HCT116 (cell line): Measurements from ENCODE around the gene RBFOX2. TPM values are rescaled to one million over a fixed set of nuclear protein-coding genes. Genes with fewer than 3 reads are reported as not detected.

ENCODE experiments used
- ATAC-seq: fragments of 200-7000 bp; cut with Tn5 transposase; 2 replicates; pipeline ENCODE4 v1.9.1; 2020; ENCODE audit warnings: mild to moderate bottlenecking, moderate library complexity
- BruUV-seq: library from RNA; stranded (reverse); fragments of 400-500 nt; replicated peaks from 2 replicates; lab custom pipeline; 2021; lab: Mats Ljungman, UMichigan
- CTCF ChIA-PET: fragments of 300-600 bp; sonication (Branson Sonifier 250); formaldehyde crosslinking; loops from one replicate; lab custom pipeline; 2021; ENCODE audit warnings: antibody characterized with exemption; lab: Charles Lee
- POLR2A ChIA-PET: fragments of 300-600, 350-600 bp; sonication (Branson Sonifier 250); formaldehyde crosslinking; loops from one replicate; lab custom pipeline; 2021; ENCODE audit warnings: antibody characterized with exemption; lab: Charles Lee
- RAD21 ChIA-PET, 2 experiments: fragments of 300-600 bp; sonication (Branson Sonifier 250); formaldehyde crosslinking; loops; one replicate each; lab custom pipeline; 2023; ENCODE audit warnings: low total read pairs in 2 of 2; ENCODE audit not compliant: uncharacterized antibody in 2 of 2, unreplicated experiment in 2 of 2, low non-redundant PET in 1 of 2; lab: Charles Lee
- DNase-seq: peaks from one replicate; pipeline ENCODE4 v3.0.0-alpha.2; 2010; ENCODE audit warnings: low read depth, low spot score
- H2AFZ ChIP-seq: fragments of 200-600 bp; shearing (Covaris generic), sonication (generic); 2 replicates; pipeline ENCODE4 v1.6.1; 2017; ENCODE audit warnings: low read depth, mixed run types, mixed read lengths, antibody characterized with exemption, low read length; ENCODE audit not compliant: poor library complexity, severe bottlenecking
- H3K27ac ChIP-seq: 2 replicates; pipeline ENCODE4 v1.5.1; 2012; ENCODE audit warnings: low read depth, low read length
- H3K27me3 ChIP-seq: fragments of 200-600 bp; sonication (generic); 2 replicates; pipeline ENCODE4 v1.6.1; 2016; ENCODE audit warnings: mixed run types, low read length, mixed read lengths; ENCODE audit not compliant: insufficient read depth
- H3K36me3 ChIP-seq, 2 experiments: fragments of 200-500 bp in 1 of 2; fragments of 200-600 bp in 1 of 2; sonication (Bioruptor generic) in 1 of 2; sonication (generic) in 1 of 2; 2 replicates each; pipeline versions ENCODE4 v1.5.1 to v1.6.1; 2014 to 2016; ENCODE audit warnings: low read length in 2 of 2, inconsistent platforms in 1 of 2, mixed read lengths in 1 of 2, mixed run types in 1 of 2; ENCODE audit not compliant: insufficient read depth in 2 of 2, control insufficient read depth in 1 of 2
- H3K4me1 ChIP-seq, 2 experiments: fragments of 200-600 bp in 1 of 2; sonication (generic) in 1 of 2; 2 replicates each; pipeline versions ENCODE4 v1.5.1 to v1.6.1; 2012 to 2017; ENCODE audit warnings: low read length in 2 of 2, inconsistent platforms in 1 of 2, mild to moderate bottlenecking in 1 of 2, mixed read lengths in 1 of 2, mixed run types in 1 of 2, moderate library complexity in 1 of 2; ENCODE audit not compliant: insufficient read depth in 2 of 2, control insufficient read depth in 1 of 2
- H3K4me2 ChIP-seq: fragments of 200-600 bp; sonication (generic); 2 replicates; pipeline ENCODE4 v1.6.1; 2017; ENCODE audit warnings: mixed run types, low read length, mixed read lengths
- H3K4me3 ChIP-seq, 2 experiments: fragments of 200-600 bp in 1 of 2; sonication (generic) in 1 of 2; replicated peaks in 1 of 2; 2 replicates each; pipeline ENCODE4 v1.5.1; 2011 to 2016; ENCODE audit warnings: low read length in 2 of 2, control low read depth in 1 of 2, low read depth in 1 of 2, mild to moderate bottlenecking in 1 of 2, mixed read lengths in 1 of 2, mixed run types in 1 of 2
- H3K79me2 ChIP-seq: fragments of 200-600 bp; sonication (generic); 2 replicates; pipeline ENCODE4 v1.6.1; 2017; ENCODE audit warnings: mild to moderate bottlenecking, mixed run types, low read length, moderate library complexity, mixed read lengths; ENCODE audit not compliant: insufficient read depth
- H3K9ac ChIP-seq: fragments of 200-600 bp; sonication (generic); 2 replicates; pipeline ENCODE4 v1.6.1; 2016; ENCODE audit warnings: low read length, mixed read lengths
- H3K9me2 ChIP-seq: fragments of 200-600 bp; sonication (generic), shearing (Covaris generic); 2 replicates; pipeline ENCODE4 v1.6.1; 2017; ENCODE audit warnings: mixed run types, mild to moderate bottlenecking, moderate library complexity; ENCODE audit not compliant: insufficient read depth
- H3K9me3 ChIP-seq, 2 experiments: fragments of 200-500 bp in 1 of 2; fragments of 200-600 bp in 1 of 2; sonication (Bioruptor generic) in 1 of 2; sonication (generic) in 1 of 2; 2 replicates each; pipeline ENCODE4 v1.6.1; 2014 to 2017; ENCODE audit warnings: low read length in 2 of 2, mixed read lengths in 2 of 2, inconsistent platforms in 1 of 2, low read depth in 1 of 2, mild to moderate bottlenecking in 1 of 2, mixed run types in 1 of 2, moderate library complexity in 1 of 2; ENCODE audit not compliant: control insufficient read depth in 1 of 2, insufficient read depth in 1 of 2
- H4K20me1 ChIP-seq: fragments of 200-600 bp; sonication (generic), shearing (Covaris generic); 2 replicates; pipeline ENCODE4 v1.6.1; 2017; ENCODE audit warnings: mixed run types, mild to moderate bottlenecking, moderate library complexity; ENCODE audit not compliant: insufficient read depth
- CBX3 ChIP-seq: IDR thresholded peaks from 2 replicates; pipeline ENCODE4 v1.6.1; 2012; ENCODE audit warnings: low read depth
- EGR1 ChIP-seq: IDR thresholded peaks from 2 replicates; pipeline ENCODE4 v1.6.1; 2012; ENCODE audit warnings: low read depth
- ELF1 ChIP-seq: IDR thresholded peaks from 2 replicates; pipeline ENCODE4 v1.6.1; 2012; ENCODE audit warnings: low read depth, borderline replicate concordance
- POLR2A ChIP-seq: IDR thresholded peaks from 2 replicates; pipeline ENCODE4 v1.7.0; 2011; ENCODE audit warnings: borderline replicate concordance; ENCODE audit not compliant: insufficient read depth, insufficient read length; ENCODE audit errors: extremely low read depth
- SIN3A ChIP-seq: IDR thresholded peaks from 2 replicates; pipeline ENCODE4 v1.6.1; 2012; ENCODE audit warnings: low read depth
- TCF7L2 ChIP-seq: IDR thresholded peaks from 2 replicates; pipeline ENCODE4 v1.7.0; 2011; ENCODE audit warnings: borderline replicate concordance, inconsistent platforms; ENCODE audit not compliant: insufficient read depth, insufficient read length; ENCODE audit errors: extremely low read depth
- YY1 ChIP-seq: IDR thresholded peaks from 2 replicates; pipeline ENCODE4 v1.6.1; 2011; ENCODE audit warnings: low read length, low read depth, moderate library complexity, mild to moderate bottlenecking; ENCODE audit not compliant: insufficient replicate concordance; ENCODE audit errors: extremely low read depth
- intact Hi-C: fragments of 100-400 bp; cut with micrococcal nuclease; formaldehyde crosslinking; loops from 2 replicates; pipeline ENCODE4 v1.10.0; 2022
- total RNA-seq: library from RNA; stranded (reverse); gene quantifications from one replicate; pipeline ENCODE4 v1.2.1, GENCODE V29; 2021; ENCODE audit not compliant: unreplicated experiment
- TF ChIP-seq, protein P1 (sequence below): IDR thresholded peaks from 2 replicates; pipeline ENCODE4 v1.6.1; 2012
- TF ChIP-seq, protein P2 (sequence below), 3 experiments: fragments of 200-600 bp in 1 of 3; sonication (generic) in 1 of 3; IDR thresholded peaks in 2 of 3; conservative IDR thresholded peaks in 1 of 3; 2 replicates each; pipeline ENCODE4 v1.5.1; 2012 to 2017; ENCODE audit warnings: low read depth in 2 of 3, low read length in 2 of 3, antibody characterized with exemption in 1 of 3, borderline replicate concordance in 1 of 3, control low read depth in 1 of 3, mild to moderate bottlenecking in 1 of 3, mixed read lengths in 1 of 3, mixed run types in 1 of 3, moderate library complexity in 1 of 3; ENCODE audit not compliant: insufficient read depth in 1 of 3
- TF ChIP-seq, protein P3 (sequence below): IDR thresholded peaks from 2 replicates; pipeline ENCODE4 v1.6.1; 2011; ENCODE audit warnings: mild to moderate bottlenecking, low read length, moderate library complexity; ENCODE audit not compliant: insufficient replicate concordance; ENCODE audit errors: extremely low read depth

RBFOX2 gene
- total RNA-seq, 1 experiment from 2014 or later: 83.9 TPM

DNA sequence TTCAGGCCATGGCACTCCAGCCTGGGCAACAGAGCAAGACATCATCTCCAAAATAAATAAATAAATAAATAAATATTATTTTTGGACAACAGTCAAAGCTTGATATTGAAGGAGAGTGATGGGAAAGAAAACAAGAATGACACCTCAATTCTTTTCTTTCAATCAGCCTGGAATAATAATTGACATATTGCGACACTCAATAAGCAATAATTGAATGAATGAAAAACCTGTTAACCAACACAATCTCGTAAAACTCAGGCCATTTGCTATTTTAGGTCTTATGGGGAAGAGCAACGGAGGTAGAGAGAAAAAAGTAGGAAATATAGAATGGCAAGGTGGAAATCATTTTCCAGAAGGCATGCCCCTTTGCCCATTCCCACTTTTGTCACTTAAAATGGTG is 10.5 kb upstream of the RBFOX2 start:
- Histone ChIP-seq H3K27me3 (no peaks in the 10 kb centered on the region), H3K79me2 (no peaks in the 10 kb centered on the region), H3K27ac (no peak overlapping the region), H3K36me3 (no peaks in the 10 kb centered on the region), H3K4me1 (peaks cover 0 to 2% of the 10 kb centered on the region in 2 experiments; a peak in 1 of 4 replicates), H3K9me2 (no peaks in the 10 kb centered on the region), H3K9ac (no peak overlapping the region), H4K20me1 (no peaks in the 10 kb centered on the region), H3K9me3 (no peaks in the 10 kb centered on the region), H3K4me2 (no peak overlapping the region), H2AFZ (no peak overlapping the region), H3K4me3 (no peak overlapping the region)
- no peak for TF ChIP-seq TCF7L2
- TF ChIP-seq POLR2A: no peak
- TF ChIP-seq SIN3A: no peak
- TF ChIP-seq CBX3: no peak
- no peak for TF ChIP-seq ELF1
- TF ChIP-seq, protein P1, sequence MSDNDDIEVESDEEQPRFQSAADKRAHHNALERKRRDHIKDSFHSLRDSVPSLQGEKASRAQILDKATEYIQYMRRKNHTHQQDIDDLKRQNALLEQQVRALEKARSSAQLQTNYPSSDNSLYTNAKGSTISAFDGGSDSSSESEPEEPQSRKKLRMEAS: no peak
- TF ChIP-seq, protein P2, sequence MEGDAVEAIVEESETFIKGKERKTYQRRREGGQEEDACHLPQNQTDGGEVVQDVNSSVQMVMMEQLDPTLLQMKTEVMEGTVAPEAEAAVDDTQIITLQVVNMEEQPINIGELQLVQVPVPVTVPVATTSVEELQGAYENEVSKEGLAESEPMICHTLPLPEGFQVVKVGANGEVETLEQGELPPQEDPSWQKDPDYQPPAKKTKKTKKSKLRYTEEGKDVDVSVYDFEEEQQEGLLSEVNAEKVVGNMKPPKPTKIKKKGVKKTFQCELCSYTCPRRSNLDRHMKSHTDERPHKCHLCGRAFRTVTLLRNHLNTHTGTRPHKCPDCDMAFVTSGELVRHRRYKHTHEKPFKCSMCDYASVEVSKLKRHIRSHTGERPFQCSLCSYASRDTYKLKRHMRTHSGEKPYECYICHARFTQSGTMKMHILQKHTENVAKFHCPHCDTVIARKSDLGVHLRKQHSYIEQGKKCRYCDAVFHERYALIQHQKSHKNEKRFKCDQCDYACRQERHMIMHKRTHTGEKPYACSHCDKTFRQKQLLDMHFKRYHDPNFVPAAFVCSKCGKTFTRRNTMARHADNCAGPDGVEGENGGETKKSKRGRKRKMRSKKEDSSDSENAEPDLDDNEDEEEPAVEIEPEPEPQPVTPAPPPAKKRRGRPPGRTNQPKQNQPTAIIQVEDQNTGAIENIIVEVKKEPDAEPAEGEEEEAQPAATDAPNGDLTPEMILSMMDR (IDR thresholded peaks at IDR 0.05 in 2 of 3, conservative IDR thresholded peaks at IDR 0.05 in 1 of 3; ENCODE audit: borderline replicate concordance in 1 of 3, insufficient read depth in 1 of 3, low read depth in 2 of 3, low read length in 2 of 3): no peak
- TF ChIP-seq, protein P3, sequence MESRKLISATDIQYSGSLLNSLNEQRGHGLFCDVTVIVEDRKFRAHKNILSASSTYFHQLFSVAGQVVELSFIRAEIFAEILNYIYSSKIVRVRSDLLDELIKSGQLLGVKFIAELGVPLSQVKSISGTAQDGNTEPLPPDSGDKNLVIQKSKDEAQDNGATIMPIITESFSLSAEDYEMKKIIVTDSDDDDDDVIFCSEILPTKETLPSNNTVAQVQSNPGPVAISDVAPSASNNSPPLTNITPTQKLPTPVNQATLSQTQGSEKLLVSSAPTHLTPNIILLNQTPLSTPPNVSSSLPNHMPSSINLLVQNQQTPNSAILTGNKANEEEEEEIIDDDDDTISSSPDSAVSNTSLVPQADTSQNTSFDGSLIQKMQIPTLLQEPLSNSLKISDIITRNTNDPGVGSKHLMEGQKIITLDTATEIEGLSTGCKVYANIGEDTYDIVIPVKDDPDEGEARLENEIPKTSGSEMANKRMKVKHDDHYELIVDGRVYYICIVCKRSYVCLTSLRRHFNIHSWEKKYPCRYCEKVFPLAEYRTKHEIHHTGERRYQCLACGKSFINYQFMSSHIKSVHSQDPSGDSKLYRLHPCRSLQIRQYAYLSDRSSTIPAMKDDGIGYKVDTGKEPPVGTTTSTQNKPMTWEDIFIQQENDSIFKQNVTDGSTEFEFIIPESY: no peak
- no peak for TF ChIP-seq EGR1
- TF ChIP-seq YY1: no peak
- no peak for ATAC-seq
- no TSS peak for BruUV-seq
- POLR2A ChIA-PET: no interaction called here
- no peak for DNase-seq
- intact Hi-C loops: no loop called here
- RAD21 ChIA-PET: no interaction called here
- CTCF ChIA-PET: no interaction called here
